Natural killer cell (primary cell): ENCODE results near the gene GTF2H3. TPM values are rescaled to one million over a fixed set of nuclear protein-coding genes. Genes with fewer than 3 reads are reported as not detected.

Experiments used
- ATAC-seq, 3 donors: fragments of 150-1000 bp in 2 of 3; fragments of 200-7000 bp in 1 of 3; cut with Tn5 transposase; 1 replicate in 1 of 3; 2 replicates in 2 of 3; pipeline ENCODE4 v1.10.0; 2021; ENCODE audit warnings: mild to moderate bottlenecking in 2 of 3, moderate library complexity in 2 of 3
- DNase-seq, 2 donors: peaks; one replicate each; pipeline versions ENCODE4 v3.0.0 to v3.0.0-alpha.2; 2013 to 2021; ENCODE audit warnings: mixed read lengths in 1 of 2
- H3K27ac ChIP-seq: one replicate; pipeline ENCODE4 v1.5.1; 2013; ENCODE audit warnings: mild to moderate bottlenecking, low read length
- H3K27me3 ChIP-seq: one replicate; pipeline ENCODE4 v1.6.1; 2013; ENCODE audit warnings: low read length; ENCODE audit not compliant: control insufficient read depth, insufficient read depth
- H3K36me3 ChIP-seq: one replicate; pipeline ENCODE4 v1.6.1; 2013; ENCODE audit warnings: low read length; ENCODE audit not compliant: control insufficient read depth, insufficient read depth
- H3K4me1 ChIP-seq: one replicate; pipeline ENCODE4 v1.6.1; 2013; ENCODE audit warnings: low read length; ENCODE audit not compliant: control insufficient read depth, insufficient read depth
- H3K4me3 ChIP-seq: one replicate; pipeline ENCODE4 v1.5.1; 2013; ENCODE audit warnings: low read length
- H3K9me3 ChIP-seq: one replicate; pipeline ENCODE4 v1.6.1; 2013; ENCODE audit warnings: low read length; ENCODE audit not compliant: control insufficient read depth, insufficient read depth
- H3K27ac Mint-ChIP-seq, 2 donors: one replicate each; pipeline ENCODE4 v1.8.0; 2022; ENCODE audit warnings: mild to moderate bottlenecking in 2 of 2, mixed read lengths in 2 of 2, moderate library complexity in 1 of 2
- H3K27me3 Mint-ChIP-seq, 2 donors: one replicate each; pipeline ENCODE4 v1.8.0; 2022; ENCODE audit warnings: low read depth in 2 of 2, mixed read lengths in 2 of 2
- H3K36me3 Mint-ChIP-seq: one replicate; pipeline ENCODE4 v1.8.0; 2022; ENCODE audit warnings: mixed read lengths
- H3K4me1 Mint-ChIP-seq, 2 donors: one replicate each; pipeline ENCODE4 v1.8.0; 2022; ENCODE audit warnings: mixed read lengths in 2 of 2
- H3K4me3 Mint-ChIP-seq: one replicate; pipeline ENCODE4 v1.8.0; 2022; ENCODE audit warnings: mild to moderate bottlenecking, moderate library complexity, mixed read lengths
- H3K9me3 Mint-ChIP-seq, 2 donors: one replicate each; pipeline ENCODE4 v1.8.0; 2022; ENCODE audit warnings: mixed read lengths in 2 of 2
- CTCF ChIP-seq: fragments of 200-600 bp; IDR thresholded peaks from one replicate; pipeline ENCODE4 v1.8.0; 2022; ENCODE audit warnings: antibody characterized with exemption
- WGBS: methylation state at CpG from one replicate; pipeline ENCODE4 v1.1.7; 2013; ENCODE audit warnings: missing lambda C conversion rate; ENCODE audit not compliant: insufficient coverage; 5-methylcytosine and 5-hydroxymethylcytosine counted together
- intact Hi-C: fragments of 100-400 bp; cut with micrococcal nuclease; formaldehyde crosslinking; loops from one replicate; pipeline ENCODE4 v1.14.2; 2022
- total RNA-seq, 4 donors: library from RNA; stranded (reverse); fragments of 120-200 nt in 1 of 4; gene quantifications; one replicate each; pipeline versions ENCODE4 v1.2.3 to v1.2.4, GENCODE V29; 2013 to 2022

Gene GTF2H3
- total RNA-seq, 3 donors from 2014 or later (not counting 1 experiment from before 2014, with no cell fraction given) = 12.8 to 21.3 (median 21.2) TPM

- no peaks in the 10 kb centered on the region for H3K27me3 ChIP-seq
- Mint-ChIP-seq H3K9me3 (no peaks in the 10 kb centered on the region), H3K27ac (no peak overlapping the region), H3K4me3 (no peak overlapping the region), H3K36me3 (no peaks in the 10 kb centered on the region), H3K4me1 (peaks cover 1% of the 10 kb centered on the region in 2 donors), H3K27me3 (no peaks in the 10 kb centered on the region)
- H3K9me3 ChIP-seq = no peaks in the 10 kb centered on the region
- H3K4me3 ChIP-seq = no peak overlapping the region
- no peak for DNase-seq
- intact Hi-C loops = no loop called here
- TF ChIP-seq CTCF = no peak
- peaks cover 4% of the 10 kb centered on the region for H3K4me1 ChIP-seq
- H3K27ac ChIP-seq = no peak overlapping the region
- WGBS = 98% methylated on average over 7 of the region's 8 CpGs
- no peak for ATAC-seq
- peaks cover 65% of the 10 kb centered on the region for H3K36me3 ChIP-seq
Observed at GRCh38 chr12:123608182-123608581, 25.4 kb upstream of the GTF2H3 start.

GRCh38 chr12:123614110-123614509 lies 19.5 kb upstream of the GTF2H3 start:
- no peak for ATAC-seq
- no peak overlapping the region for H3K4me3 Mint-ChIP-seq
- H3K9me3 Mint-ChIP-seq = no peaks in the 10 kb centered on the region
- no peak for DNase-seq
- WGBS = 100% methylated on average over 2 of the region's 2 CpGs
- peaks cover 0 to 5% of the 10 kb centered on the region in 2 donors for H3K4me1 Mint-ChIP-seq
- H3K4me3 ChIP-seq = no peak overlapping the region
- H3K36me3 Mint-ChIP-seq = peaks cover 10% of the 10 kb centered on the region
- H3K27ac ChIP-seq = no peak overlapping the region
- no peak overlapping the region for H3K27ac Mint-ChIP-seq
- no peaks in the 10 kb centered on the region for H3K27me3 Mint-ChIP-seq
- H3K9me3 ChIP-seq = no peaks in the 10 kb centered on the region
- no peaks in the 10 kb centered on the region for H3K4me1 ChIP-seq
- no peak for TF ChIP-seq CTCF
- peaks cover 78% of the 10 kb centered on the region for H3K36me3 ChIP-seq
- no peaks in the 10 kb centered on the region for H3K27me3 ChIP-seq
- intact Hi-C loops = no loop called here

GRCh38 chr12:123614531-123614930 lies 19.1 kb upstream of the GTF2H3 start:
- H3K27me3 ChIP-seq = no peaks in the 10 kb centered on the region
- no peak overlapping the region for H3K4me3 ChIP-seq
- peaks cover 75% of the 10 kb centered on the region for H3K36me3 ChIP-seq
- peaks cover 14% of the 10 kb centered on the region for H3K36me3 Mint-ChIP-seq
- H3K4me3 Mint-ChIP-seq = no peak overlapping the region
- TF ChIP-seq CTCF = no peak
- no peaks in the 10 kb centered on the region for H3K4me1 ChIP-seq
- no peak for ATAC-seq
- no peaks in the 10 kb centered on the region for H3K9me3 Mint-ChIP-seq
- intact Hi-C loops = no loop called here
- H3K9me3 ChIP-seq = no peaks in the 10 kb centered on the region
- no peak overlapping the region for H3K27ac Mint-ChIP-seq
- no peak for DNase-seq
- WGBS = 91% methylated on average over 4 of the region's 4 CpGs
- H3K27ac ChIP-seq = no peak overlapping the region
- peaks cover 0 to 5% of the 10 kb centered on the region in 2 donors for H3K4me1 Mint-ChIP-seq
- H3K27me3 Mint-ChIP-seq = no peaks in the 10 kb centered on the region

- Histone ChIP-seq H3K9me3 (no peaks in the 10 kb centered on the region), H3K27me3 (no peaks in the 10 kb centered on the region), H3K4me1 (no peaks in the 10 kb centered on the region), H3K36me3 (peaks cover 78% of the 10 kb centered on the region), H3K4me3 (no peak overlapping the region), H3K27ac (no peak overlapping the region)
- TF ChIP-seq CTCF = no peak
- Mint-ChIP-seq H3K36me3 (peaks cover 21% of the 10 kb centered on the region), H3K9me3 (no peaks in the 10 kb centered on the region), H3K4me1 (peaks cover 0 to 5% of the 10 kb centered on the region in 2 donors), H3K27me3 (no peaks in the 10 kb centered on the region), H3K4me3 (no peak overlapping the region), H3K27ac (no peak overlapping the region)
- no peak for ATAC-seq
- no peak for DNase-seq
- intact Hi-C loops = no loop called here
- 96% methylated on average over 2 of the region's 3 CpGs for WGBS
Observed at GRCh38 chr12:123617144-123617543, 16.5 kb upstream of the GTF2H3 start.
